Astrocyte (in vitro differentiated cells and primary cell): ENCODE measurements around the gene TMED4.

Experiments used
- CTCF ChIP-seq: IDR thresholded peaks from 2 replicates; pipeline ENCODE4 v1.5.1; 2011; ENCODE audit warnings: low read depth, mild to moderate bottlenecking, inconsistent platforms, low read length, moderate library complexity; ENCODE audit not compliant: insufficient read depth
- EZH2 ChIP-seq: IDR thresholded peaks from 2 replicates; pipeline ENCODE4 v1.6.1; 2012; ENCODE audit warnings: mild to moderate bottlenecking, low read length, inconsistent platforms; ENCODE audit not compliant: insufficient read depth

GRCh38 chr7:44538093-44538797 is 43.8 kb downstream of the TMED4 start:
- TF ChIP-seq CTCF (no peak), EZH2 (no peak)
